Spleen (tissue), 7 donors: ENCODE measurements around the gene OST4.

Source experiments
- POLR2AphosphoS5 ChIP-seq, 3 donors: sonication (generic); formaldehyde crosslinking; IDR thresholded peaks; one replicate each; pipeline ENCODE4 v1.5.1; 2017; ENCODE audit warnings: antibody characterized with exemption in 3 of 3
- TF ChIP-seq, protein P1 (sequence below), 11 experiments: fragments of 200-600 bp in 7 of 11; fragments of 450-650 bp in 4 of 11; sonication (generic) in 4 of 11; IDR thresholded peaks in 8 of 11; conservative IDR thresholded peaks in 3 of 11; 1 replicate in 7 of 11; 2 replicates in 4 of 11; pipeline versions ENCODE4 v1.4.0 to v1.8.0; 2016 to 2021; ENCODE audit warnings: antibody characterized with exemption in 11 of 11, inconsistent platforms in 4 of 11, mild to moderate bottlenecking in 1 of 11
- donor health status: DM: no; HTN: no; CAD: no; lungs with moderate emphysema.
- donor health status: DM: no; HTN: no; CAD: no.
- donor health status: DM: no; HTN: no; CAD: no.

DNA sequence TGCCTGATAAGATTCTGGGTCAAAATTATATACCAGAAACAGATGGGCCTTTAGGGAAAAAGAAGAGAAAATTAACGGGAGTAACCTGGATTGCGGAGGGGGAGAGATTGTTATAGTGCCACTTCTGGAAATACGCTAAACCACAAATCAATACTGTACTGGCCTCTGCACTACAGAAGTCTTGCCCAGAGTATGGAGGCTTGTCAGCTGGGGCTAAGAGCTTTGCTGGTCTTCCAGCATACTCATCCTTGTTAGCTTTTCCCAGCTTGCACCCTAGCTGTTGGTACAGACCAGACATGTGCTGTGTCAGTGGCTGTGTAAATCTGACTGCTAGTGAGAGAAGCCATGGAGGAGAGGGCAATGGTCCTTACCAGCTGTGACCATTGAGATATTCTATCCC is 11.1 kb downstream of the OST4 start:
- TF ChIP-seq, protein P1, sequence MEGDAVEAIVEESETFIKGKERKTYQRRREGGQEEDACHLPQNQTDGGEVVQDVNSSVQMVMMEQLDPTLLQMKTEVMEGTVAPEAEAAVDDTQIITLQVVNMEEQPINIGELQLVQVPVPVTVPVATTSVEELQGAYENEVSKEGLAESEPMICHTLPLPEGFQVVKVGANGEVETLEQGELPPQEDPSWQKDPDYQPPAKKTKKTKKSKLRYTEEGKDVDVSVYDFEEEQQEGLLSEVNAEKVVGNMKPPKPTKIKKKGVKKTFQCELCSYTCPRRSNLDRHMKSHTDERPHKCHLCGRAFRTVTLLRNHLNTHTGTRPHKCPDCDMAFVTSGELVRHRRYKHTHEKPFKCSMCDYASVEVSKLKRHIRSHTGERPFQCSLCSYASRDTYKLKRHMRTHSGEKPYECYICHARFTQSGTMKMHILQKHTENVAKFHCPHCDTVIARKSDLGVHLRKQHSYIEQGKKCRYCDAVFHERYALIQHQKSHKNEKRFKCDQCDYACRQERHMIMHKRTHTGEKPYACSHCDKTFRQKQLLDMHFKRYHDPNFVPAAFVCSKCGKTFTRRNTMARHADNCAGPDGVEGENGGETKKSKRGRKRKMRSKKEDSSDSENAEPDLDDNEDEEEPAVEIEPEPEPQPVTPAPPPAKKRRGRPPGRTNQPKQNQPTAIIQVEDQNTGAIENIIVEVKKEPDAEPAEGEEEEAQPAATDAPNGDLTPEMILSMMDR (IDR thresholded peaks at IDR 0.05 in 8 of 11, conservative IDR thresholded peaks at IDR 0.05 in 3 of 11): no peak
- TF ChIP-seq POLR2AphosphoS5 (IDR thresholded peaks at IDR 0.05): no peak
